Measurements from ENCODE around the gene MVB12B.

DNA sequence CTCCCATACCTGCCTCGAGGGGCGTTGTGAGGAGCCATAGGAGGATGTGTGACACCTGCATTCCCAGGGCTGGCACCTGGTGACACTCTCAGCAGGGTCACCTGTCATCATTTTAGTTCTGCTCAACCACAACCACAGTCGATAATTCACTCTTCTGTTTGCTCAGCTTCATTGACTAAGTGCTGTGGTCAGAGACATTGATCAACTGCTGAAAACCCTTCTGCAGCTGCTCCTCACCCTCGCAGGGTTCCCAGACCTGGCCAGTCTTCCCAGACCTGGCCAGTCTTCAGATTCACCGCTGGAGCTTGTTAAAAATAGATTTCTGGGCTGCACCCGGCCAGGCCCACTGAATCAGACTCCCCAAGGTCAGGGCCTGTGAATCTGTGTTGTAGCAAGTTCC lies 92.8 kb downstream of the MVB12B start:
- no peak for TF ChIP-seq POLR2AphosphoS5 (IDR thresholded peaks at IDR 0.05)
- no peak for TF ChIP-seq CTCF (IDR thresholded peaks at IDR 0.05)
- TF ChIP-seq EP300 (IDR thresholded peaks at IDR 0.05): no peak
- TF ChIP-seq POLR2A (IDR thresholded peaks at IDR 0.05): no peak
